Esophagus squamous epithelium (tissue), 5 donors: ENCODE data around the gene ETV7. TPM values are rescaled to one million over a fixed set of nuclear protein-coding genes. Genes with fewer than 3 reads are reported as not detected.

Experiments used
- DNase-seq: peaks from one replicate; lab custom pipeline; 2025; lab: John Stamatoyannopoulos, UW
- H3K27ac ChIP-seq, 4 donors: fragments of 200-600 bp; sonication (generic); one replicate each; pipeline ENCODE4 v1.5.1; 2016 to 2019; ENCODE audit warnings: mild to moderate bottlenecking in 1 of 4
- H3K27me3 ChIP-seq, 4 donors: fragments of 200-600 bp; sonication (generic); 1 replicate in 3 of 4; 2 replicates in 1 of 4; pipeline versions ENCODE4 v1.5.1 to v1.6.0; 2017 to 2021; ENCODE audit warnings: antibody characterized with exemption in 1 of 4
- H3K36me3 ChIP-seq, 3 donors: fragments of 200-600 bp; sonication (generic); one replicate each; pipeline ENCODE4 v1.5.1; 2016 to 2019
- H3K4me1 ChIP-seq, 3 donors: fragments of 200-600 bp; sonication (generic); one replicate each; pipeline ENCODE4 v1.5.1; 2017 to 2019
- H3K4me3 ChIP-seq, 4 donors: fragments of 200-600 bp; sonication (generic); 1 replicate in 3 of 4; 2 replicates in 1 of 4; pipeline ENCODE4 v1.5.1; 2016 to 2019; ENCODE audit warnings: mild to moderate bottlenecking in 2 of 4, moderate library complexity in 1 of 4
- H3K9me3 ChIP-seq, 3 donors: fragments of 200-600 bp; sonication (generic); one replicate each; pipeline ENCODE4 v1.5.1; 2016 to 2019
- POLR2A ChIP-seq, 4 donors: fragments of 450-650 bp; IDR thresholded peaks; one replicate each; pipeline ENCODE4 v1.6.1; 2017; ENCODE audit warnings: antibody characterized with exemption in 4 of 4, mild to moderate bottlenecking in 4 of 4, moderate library complexity in 3 of 4
- WGBS, 2 donors: methylation state at CpG; one replicate each; pipeline ENCODE4 v1.1.5; 2018; 5-methylcytosine and 5-hydroxymethylcytosine counted together
- intact Hi-C: fragments of 100-400 bp; cut with DNase I; formaldehyde crosslinking; loops from one replicate; pipeline ENCODE4 v1.15.0; 2022
- total RNA-seq, 4 donors: library from RNA; depleted of rRNA; stranded (reverse); fragments of >200 nt; gene quantifications; one replicate each; pipeline ENCODE4 v1.1.0, GENCODE V29; 2016
- TF ChIP-seq, protein P1 (sequence below), 6 experiments: fragments of 450-650 bp in 4 of 6; fragments of 200-600 bp in 2 of 6; sonication (generic) in 2 of 6; IDR thresholded peaks; one replicate each; pipeline ENCODE4 v1.5.1; 2016 to 2019; ENCODE audit warnings: antibody characterized with exemption in 6 of 6, mild to moderate bottlenecking in 4 of 6, moderate library complexity in 4 of 6
- donor health status: DM: yes; HTN: yes; CAD: no.

The ETV7 gene
- total RNA-seq, 4 donors from 2014 or later = 1.3 to 7.3 (median 2.3) TPM

DNA sequence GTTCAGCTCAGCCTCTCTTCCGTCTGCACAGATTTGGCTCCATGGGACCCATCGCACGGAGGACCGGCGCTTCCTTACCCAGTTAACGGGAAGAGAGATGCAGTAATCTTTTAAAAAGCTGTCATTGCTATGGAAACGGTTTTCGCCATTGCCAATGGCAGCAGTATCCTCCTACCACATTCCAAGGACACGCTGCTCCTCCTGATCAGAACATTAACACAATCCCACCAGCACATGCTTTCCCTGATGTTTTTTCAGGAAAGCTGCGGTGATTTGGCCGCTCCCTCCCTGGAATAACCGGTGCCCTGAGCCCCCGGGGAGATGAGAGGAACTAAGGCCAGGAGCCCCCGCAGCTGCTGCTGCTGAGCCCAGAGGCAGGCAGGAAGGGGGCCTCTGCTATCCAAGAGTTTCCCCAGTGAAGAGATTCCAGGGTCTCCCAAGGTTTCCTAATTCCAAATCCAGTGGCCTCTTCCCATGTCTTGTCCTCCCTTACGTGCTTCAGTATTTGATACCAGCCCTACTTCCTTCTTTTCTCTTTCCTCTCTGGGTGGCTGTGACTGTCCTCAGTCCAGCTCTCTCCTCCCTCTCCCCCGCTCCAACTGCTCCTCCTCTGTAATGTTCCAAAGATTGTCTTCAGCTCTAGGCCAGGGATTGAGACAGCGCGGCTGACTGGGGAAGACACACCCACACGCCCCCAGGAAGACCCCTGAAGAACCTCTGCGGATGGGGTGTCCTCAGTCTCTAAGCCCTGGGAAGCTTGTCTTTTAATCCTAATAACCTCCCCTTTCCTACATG, 53.3 kb downstream of the ETV7 start:
- intact Hi-C loops = no loop called here
- no peaks in the 10 kb centered on the region for H3K36me3 ChIP-seq
- peaks cover 0 to 17% (median 0%) of the 10 kb centered on the region in 3 donors for H3K4me1 ChIP-seq
- TF ChIP-seq POLR2A (IDR thresholded peaks at IDR 0.05) = no peak
- DNase-seq = no peak
- 46 to 60% methylated on average over 16 to 20 of the region's 20 CpGs for WGBS, 2 donors
- peaks cover 0 to 67% (median 0%) of the 10 kb centered on the region in 4 donors for H3K27me3 ChIP-seq
- peak overlapping the region in 1 of 4 donors; percentile 26 for H3K4me3 ChIP-seq
- peak overlapping the region in 1 of 4 donors; percentile 34 for H3K27ac ChIP-seq
- H3K9me3 ChIP-seq = no peaks in the 10 kb centered on the region

DNA sequence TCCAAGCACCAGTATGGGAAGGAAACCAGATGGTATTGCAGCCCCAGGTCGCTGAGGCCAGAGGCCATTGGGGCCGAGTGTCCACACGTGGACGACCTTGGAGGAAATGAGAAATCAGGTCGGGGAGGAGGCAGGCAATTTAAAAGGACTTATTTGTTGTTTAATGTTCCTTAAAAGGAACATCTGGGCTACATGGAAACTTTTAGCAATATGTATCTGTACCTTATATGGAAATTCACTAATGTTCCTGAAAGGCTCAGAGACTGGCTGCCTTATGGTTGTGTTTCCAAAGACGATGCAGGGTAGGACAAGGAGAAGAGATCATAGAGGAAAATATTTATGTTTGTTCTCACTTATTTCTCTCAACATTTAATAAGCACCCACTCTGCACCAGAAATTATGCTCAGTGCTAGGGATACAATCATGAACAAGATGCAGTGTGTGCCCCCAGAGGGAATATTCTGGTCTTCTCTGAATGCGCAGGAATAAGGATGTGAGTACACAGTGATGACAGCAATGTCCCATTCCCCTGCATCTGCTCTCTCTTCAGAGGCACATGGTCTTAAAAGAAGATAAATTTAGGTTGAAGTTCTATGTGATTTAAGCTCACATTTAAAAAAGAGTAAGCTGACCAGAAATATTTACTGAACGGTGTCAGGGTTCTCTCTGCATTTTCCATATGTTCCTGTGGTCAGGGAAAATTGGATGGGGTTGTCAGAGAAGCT, 54.1 kb downstream of the ETV7 start:
- Histone ChIP-seq H3K27ac (no peak overlapping the region), H3K4me1 (peaks cover 0 to 17% (median 0%) of the 10 kb centered on the region in 3 donors), H3K36me3 (no peaks in the 10 kb centered on the region), H3K4me3 (no peak overlapping the region), H3K9me3 (no peaks in the 10 kb centered on the region), H3K27me3 (peaks cover 0 to 66% (median 0%) of the 10 kb centered on the region in 4 donors)
- no peak for DNase-seq
- TF ChIP-seq, protein P1, sequence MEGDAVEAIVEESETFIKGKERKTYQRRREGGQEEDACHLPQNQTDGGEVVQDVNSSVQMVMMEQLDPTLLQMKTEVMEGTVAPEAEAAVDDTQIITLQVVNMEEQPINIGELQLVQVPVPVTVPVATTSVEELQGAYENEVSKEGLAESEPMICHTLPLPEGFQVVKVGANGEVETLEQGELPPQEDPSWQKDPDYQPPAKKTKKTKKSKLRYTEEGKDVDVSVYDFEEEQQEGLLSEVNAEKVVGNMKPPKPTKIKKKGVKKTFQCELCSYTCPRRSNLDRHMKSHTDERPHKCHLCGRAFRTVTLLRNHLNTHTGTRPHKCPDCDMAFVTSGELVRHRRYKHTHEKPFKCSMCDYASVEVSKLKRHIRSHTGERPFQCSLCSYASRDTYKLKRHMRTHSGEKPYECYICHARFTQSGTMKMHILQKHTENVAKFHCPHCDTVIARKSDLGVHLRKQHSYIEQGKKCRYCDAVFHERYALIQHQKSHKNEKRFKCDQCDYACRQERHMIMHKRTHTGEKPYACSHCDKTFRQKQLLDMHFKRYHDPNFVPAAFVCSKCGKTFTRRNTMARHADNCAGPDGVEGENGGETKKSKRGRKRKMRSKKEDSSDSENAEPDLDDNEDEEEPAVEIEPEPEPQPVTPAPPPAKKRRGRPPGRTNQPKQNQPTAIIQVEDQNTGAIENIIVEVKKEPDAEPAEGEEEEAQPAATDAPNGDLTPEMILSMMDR (IDR thresholded peaks at IDR 0.05) = no peak
- TF ChIP-seq POLR2A (IDR thresholded peaks at IDR 0.05) = no peak
- 64 to 73% methylated on average over 8 of the region's 8 CpGs for WGBS, 2 donors
- intact Hi-C loops = no loop called here

DNA sequence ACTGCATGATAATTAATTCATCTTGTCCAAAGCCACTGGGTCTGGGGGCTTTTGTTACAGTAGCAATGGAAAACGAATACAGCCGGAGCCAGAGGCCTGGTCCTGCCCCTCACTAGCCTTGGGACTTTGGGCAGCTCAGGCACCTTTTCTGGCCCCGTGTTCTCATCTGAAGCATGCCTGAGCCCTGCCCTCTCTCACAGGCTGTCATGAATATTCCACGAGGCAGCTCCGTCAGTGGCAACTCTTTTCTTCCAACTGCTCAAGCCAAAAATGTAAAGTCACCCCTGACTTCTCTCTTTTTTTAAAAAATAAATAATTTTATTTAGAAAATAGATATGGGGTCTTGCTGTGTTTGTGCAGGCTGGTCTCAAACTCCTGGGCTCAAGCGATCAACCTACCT, 56.1 kb downstream of the ETV7 start:
- no peak overlapping the region for H3K27ac ChIP-seq
- no peak overlapping the region for H3K4me3 ChIP-seq
- H3K4me1 ChIP-seq = peaks cover 0 to 17% (median 0%) of the 10 kb centered on the region in 3 donors
- TF ChIP-seq, protein P1 (IDR thresholded peaks at IDR 0.05) = no peak
- TF ChIP-seq POLR2A (IDR thresholded peaks at IDR 0.05) = no peak
- H3K36me3 ChIP-seq = no peaks in the 10 kb centered on the region
- no peaks in the 10 kb centered on the region for H3K9me3 ChIP-seq
- WGBS, 2 donors = 88 to 93% methylated on average over 6 of the region's 6 CpGs
- peaks cover 0 to 61% (median 0%) of the 10 kb centered on the region in 4 donors for H3K27me3 ChIP-seq
- intact Hi-C loops = no loop called here
- DNase-seq = no peak

DNA sequence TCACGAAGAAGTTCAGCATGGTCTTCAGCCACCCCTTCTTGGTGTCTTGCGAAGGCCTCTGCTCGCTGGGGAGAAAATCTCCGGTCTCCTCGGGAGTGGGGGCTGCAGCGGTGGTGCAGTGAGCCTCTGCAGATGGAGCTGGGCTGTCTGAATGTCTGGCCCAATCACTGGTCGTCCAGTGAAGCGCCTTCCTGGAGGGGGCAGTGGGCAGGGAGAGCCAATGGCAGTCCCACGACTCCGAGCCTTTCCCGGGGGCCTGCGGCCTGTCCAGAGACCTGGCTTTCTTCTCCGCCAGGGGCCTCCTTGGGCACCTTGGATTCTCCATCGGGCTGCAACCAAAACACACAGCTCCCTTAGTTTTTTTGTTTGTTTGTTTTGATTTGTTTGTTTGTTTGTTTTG, 57.1 kb downstream of the ETV7 start:
- Histone ChIP-seq H3K36me3 (no peaks in the 10 kb centered on the region), H3K27ac (no peak overlapping the region), H3K27me3 (peaks cover 0 to 51% (median 0%) of the 10 kb centered on the region in 4 donors), H3K4me3 (no peak overlapping the region), H3K4me1 (peaks cover 0 to 14% (median 0%) of the 10 kb centered on the region in 3 donors), H3K9me3 (no peaks in the 10 kb centered on the region)
- TF ChIP-seq, protein P1 (IDR thresholded peaks at IDR 0.05) = no peak
- TF ChIP-seq POLR2A (IDR thresholded peaks at IDR 0.05) = no peak
- intact Hi-C loops = no loop called here
- DNase-seq = no peak
- WGBS, 2 donors = 86 to 92% methylated on average over 3 to 8 of the region's 14 CpGs

DNA sequence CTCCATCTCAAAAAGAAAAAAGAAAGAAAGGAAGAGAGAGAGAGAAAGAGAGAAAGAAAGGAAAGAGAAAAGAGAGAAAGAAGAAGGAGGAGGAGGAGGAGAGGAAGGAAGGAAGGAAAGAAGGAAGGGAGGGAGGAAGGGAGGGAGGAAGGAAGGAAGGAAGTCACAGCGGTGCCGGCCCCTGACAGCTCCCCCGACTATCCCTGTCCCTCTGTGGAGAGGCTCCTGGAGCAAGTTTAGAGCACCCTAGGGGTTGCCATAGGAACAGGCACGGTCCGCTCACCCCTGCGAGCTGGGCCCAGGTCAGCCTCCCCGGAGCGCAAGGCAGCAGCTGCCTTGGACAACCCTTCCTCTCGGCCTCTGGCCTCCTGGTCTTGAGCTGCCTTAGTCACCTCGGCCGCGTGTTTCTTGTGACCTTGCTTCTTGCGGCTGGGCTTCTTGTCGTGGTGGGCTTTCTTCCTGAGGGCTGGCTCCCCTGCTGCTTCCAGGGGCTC, 57.6 kb downstream of the ETV7 start:
- no peak overlapping the region for H3K4me3 ChIP-seq
- peaks cover 0 to 9% (median 0%) of the 10 kb centered on the region in 3 donors for H3K4me1 ChIP-seq
- TF ChIP-seq POLR2A (IDR thresholded peaks at IDR 0.05) = no peak
- TF ChIP-seq, protein P1 (IDR thresholded peaks at IDR 0.05) = no peak
- H3K27me3 ChIP-seq = peaks cover 0 to 46% (median 0%) of the 10 kb centered on the region in 4 donors
- no peak overlapping the region for H3K27ac ChIP-seq
- H3K36me3 ChIP-seq = no peaks in the 10 kb centered on the region
- WGBS, 2 donors = 64 to 74% methylated on average over 12 of the region's 14 CpGs
- intact Hi-C loops = no loop called here
- H3K9me3 ChIP-seq = no peaks in the 10 kb centered on the region
- no peak for DNase-seq
